GM12875 (cell line): Measurements from ENCODE around the gene F13A1.
A peak's percentile ranks its signal among the peaks of the same experiment; 100 is the strongest.

ENCODE experiments used
- H3K4me3 ChIP-seq: one replicate; pipeline ENCODE4 v1.5.1; 2011; ENCODE audit warnings: low read depth, low read length, control low read depth
- TF ChIP-seq, protein P1 (sequence below): IDR thresholded peaks from 2 replicates; pipeline ENCODE4 v1.5.1; 2011; ENCODE audit warnings: low read depth, mild to moderate bottlenecking, control low read depth, inconsistent platforms, low read length, moderate library complexity, borderline replicate concordance; ENCODE audit not compliant: insufficient read depth

F13A1 gene

DNA sequence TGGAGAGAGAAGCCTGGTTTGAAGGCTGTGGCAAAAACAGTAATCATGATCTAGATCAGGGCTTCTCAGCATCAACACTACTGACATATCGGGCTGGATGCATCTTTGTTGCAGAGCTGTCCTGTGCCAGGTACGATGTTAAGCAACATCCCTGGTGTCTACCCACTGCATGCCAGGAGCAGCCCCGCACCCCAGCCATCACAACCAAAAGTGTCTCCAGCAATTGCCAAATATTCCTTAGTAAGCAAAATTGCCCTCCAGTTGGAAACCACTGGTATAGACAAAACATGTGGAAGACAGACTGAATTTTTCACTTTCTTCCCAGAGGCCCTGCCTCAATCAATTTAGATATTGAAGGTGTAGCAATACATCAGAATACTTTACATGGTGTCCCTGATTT is 166.1 kb downstream of the F13A1 start:
- TF ChIP-seq, protein P1, sequence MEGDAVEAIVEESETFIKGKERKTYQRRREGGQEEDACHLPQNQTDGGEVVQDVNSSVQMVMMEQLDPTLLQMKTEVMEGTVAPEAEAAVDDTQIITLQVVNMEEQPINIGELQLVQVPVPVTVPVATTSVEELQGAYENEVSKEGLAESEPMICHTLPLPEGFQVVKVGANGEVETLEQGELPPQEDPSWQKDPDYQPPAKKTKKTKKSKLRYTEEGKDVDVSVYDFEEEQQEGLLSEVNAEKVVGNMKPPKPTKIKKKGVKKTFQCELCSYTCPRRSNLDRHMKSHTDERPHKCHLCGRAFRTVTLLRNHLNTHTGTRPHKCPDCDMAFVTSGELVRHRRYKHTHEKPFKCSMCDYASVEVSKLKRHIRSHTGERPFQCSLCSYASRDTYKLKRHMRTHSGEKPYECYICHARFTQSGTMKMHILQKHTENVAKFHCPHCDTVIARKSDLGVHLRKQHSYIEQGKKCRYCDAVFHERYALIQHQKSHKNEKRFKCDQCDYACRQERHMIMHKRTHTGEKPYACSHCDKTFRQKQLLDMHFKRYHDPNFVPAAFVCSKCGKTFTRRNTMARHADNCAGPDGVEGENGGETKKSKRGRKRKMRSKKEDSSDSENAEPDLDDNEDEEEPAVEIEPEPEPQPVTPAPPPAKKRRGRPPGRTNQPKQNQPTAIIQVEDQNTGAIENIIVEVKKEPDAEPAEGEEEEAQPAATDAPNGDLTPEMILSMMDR, result no peak
- no peak overlapping the region for H3K4me3 ChIP-seq

DNA sequence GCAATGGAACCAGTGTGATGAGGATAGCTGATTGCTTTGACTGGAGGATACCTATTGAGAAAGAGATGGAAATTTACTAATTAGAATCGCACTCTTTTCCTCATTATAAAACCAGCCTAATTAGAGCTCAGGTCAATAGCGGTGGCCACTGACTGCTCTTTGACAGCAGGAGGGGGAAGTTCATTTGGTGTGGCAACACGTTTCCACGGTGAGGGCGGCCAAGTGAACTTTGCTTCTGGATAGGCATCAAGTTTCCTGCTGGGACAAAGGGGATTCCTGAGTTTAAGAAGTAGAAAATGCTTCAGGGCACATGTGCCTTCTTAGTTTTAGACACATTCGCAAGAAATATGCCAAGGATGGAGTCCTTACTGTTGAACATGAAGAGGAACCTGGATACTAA is 168.4 kb downstream of the F13A1 start:
- no peak overlapping the region for H3K4me3 ChIP-seq
- TF ChIP-seq, protein P1, result no peak

DNA sequence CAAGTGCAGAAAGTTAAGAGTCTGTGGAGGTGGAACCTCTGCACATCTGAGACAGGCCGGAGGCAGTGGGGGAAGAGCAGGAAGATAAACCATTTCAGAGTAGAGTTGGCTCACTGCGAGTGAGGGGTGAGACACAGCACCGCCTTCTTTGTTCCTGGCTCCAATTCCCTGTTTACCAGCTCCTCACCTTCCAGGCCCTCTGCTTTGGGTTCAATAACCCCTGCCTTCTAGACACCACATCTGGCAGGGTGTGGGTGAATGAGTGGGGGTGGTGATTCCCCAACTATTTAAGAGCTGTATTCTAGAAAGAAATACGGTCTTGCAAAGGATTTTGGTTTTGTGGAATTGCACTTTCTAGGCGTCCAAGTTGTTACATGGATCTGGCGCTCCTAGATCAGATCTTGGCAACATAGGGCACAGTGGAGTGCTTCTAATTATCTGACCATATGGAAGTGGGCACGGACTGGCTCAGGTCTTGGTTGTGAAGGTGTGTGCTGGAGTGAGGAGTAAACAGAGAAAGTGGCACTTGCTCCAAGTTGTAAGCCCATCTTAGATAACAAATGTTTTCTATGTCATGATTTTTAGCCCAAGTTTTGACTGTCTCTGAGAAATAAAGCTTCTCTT is 172.2 kb downstream of the F13A1 start:
- TF ChIP-seq, protein P1, result no peak
- H3K4me3 ChIP-seq, result no peak overlapping the region

DNA sequence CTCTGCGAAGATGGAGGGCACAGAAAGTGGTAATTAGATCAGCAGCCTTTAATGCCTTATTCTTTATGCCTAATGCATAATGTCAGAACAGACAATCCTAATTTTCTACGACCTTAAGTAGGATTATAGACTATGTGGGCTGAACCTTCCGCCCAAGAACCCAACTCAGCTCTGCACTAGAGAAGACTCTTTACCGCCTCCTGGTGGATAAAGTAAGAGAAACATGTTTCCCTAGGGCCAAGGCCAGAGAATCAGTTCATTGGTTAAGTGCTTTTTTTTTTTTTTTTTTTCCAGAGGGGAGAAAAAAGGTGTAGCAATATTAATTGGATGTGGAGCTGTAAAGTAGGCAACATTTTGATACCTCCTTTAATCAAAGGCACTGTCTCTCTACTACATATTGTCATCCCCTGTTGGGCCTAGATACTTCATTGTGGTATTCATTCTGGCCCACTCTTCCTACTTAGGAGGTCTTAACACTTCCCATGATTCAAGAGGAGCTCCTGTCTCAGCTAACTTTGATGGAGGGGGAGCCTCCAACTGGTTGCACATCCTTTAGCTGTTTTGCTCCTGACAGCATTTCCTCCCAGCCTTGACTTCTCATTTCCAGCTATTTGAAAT is 188.9 kb downstream of the F13A1 start:
- no peak overlapping the region for H3K4me3 ChIP-seq
- TF ChIP-seq, protein P1, result peak; percentile 54; the same call in 1 of the 2 replicates

DNA sequence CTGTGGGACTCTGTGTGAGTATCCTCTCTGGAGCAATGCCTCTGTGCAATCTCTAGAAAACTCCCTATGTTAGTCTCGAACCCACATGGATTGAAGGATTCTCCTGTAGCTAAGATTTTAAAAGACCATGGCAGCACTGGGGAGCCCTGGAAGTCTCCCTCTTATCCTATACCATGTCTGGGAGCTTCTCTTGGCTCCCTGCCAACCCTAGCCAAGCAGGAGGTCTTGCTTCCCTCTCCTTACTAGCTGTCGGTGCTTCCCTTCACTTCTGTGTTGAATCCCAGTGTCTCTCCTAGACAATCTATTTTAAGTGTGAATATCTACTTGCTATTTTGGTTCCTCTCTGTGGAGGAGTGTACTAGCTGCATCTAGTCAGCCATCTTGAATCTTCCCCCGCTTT is 195.0 kb downstream of the F13A1 start:
- TF ChIP-seq, protein P1, result no peak

DNA sequence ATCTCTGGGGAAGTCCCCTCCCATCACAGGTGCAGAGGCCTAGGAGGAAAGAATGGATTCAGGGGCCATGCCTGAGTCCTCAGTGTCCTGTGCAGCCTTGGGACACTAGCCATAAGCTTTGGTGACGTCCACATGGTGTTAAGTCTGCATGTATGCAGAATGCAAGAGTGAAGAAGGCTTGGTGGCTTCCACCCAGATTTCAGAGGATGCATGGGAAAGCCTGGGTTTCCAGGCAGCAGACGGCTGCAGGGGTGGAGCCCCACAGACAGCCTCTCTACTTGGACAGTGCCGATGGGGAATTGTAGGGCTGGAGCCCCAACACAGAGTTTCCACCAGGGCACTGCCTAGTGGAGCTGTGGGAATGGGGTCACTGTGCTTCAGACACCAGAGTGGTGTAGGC is 196.7 kb downstream of the F13A1 start:
- TF ChIP-seq, protein P1, result no peak
- H3K4me3 ChIP-seq, result no peak overlapping the region

More for the DNA sequence above, 195.0 kb downstream of the F13A1 start:
- no peak overlapping the region for H3K4me3 ChIP-seq

DNA sequence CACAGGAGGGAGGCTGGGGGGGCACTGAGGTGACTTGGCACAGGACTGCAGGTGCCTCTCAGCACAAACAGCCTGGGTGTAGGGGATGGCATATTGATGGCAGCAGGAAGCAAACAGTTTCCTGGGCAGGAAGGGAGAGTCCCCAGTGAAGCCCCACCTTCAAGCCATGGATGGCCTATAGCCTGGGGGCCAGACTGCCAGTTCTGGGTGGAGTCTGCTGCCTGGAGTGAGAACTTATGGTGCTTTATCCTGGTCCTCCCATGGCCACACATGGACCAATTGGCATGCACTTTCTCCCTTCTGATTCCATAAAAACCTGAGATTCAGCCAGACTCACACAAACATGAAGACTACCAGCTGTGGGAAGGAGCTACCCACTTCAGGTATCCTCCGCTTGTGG is 198.5 kb downstream of the F13A1 start:
- H3K4me3 ChIP-seq, result no peak overlapping the region
- TF ChIP-seq, protein P1, result no peak
